Tibial nerve (tissue), 4 donors: ENCODE measurements around the gene SALL3.

Experiments
- CTCF ChIP-seq, 5 experiments: fragments of 200-600 bp in 3 of 5; fragments of 450-650 bp in 2 of 5; sonication (generic) in 3 of 5; IDR thresholded peaks; one replicate each; pipeline ENCODE4 v1.5.1; 2016 to 2019; ENCODE audit warnings: antibody characterized with exemption in 5 of 5, mild to moderate bottlenecking in 3 of 5, moderate library complexity in 2 of 5
- EP300 ChIP-seq, 2 donors: sonication (generic); formaldehyde crosslinking; IDR thresholded peaks; one replicate each; pipeline ENCODE4 v1.6.1; 2017; ENCODE audit warnings: antibody characterized with exemption in 2 of 2, mild to moderate bottlenecking in 1 of 2
- POLR2A ChIP-seq, 2 donors: fragments of 450-650 bp; IDR thresholded peaks; one replicate each; pipeline ENCODE4 v1.6.1; 2017; ENCODE audit warnings: antibody characterized with exemption in 2 of 2, mild to moderate bottlenecking in 2 of 2, moderate library complexity in 2 of 2

- TF ChIP-seq POLR2A (IDR thresholded peaks at IDR 0.05) (no peak), CTCF (IDR thresholded peaks at IDR 0.05) (no peak), EP300 (IDR thresholded peaks at IDR 0.05) (no peak)
Measured at GRCh38 chr18:78980777-78981380, 1.3 kb downstream of the SALL3 start.
